Measurements from ENCODE around the gene HCN1. TPM values are rescaled to one million over a fixed set of nuclear protein-coding genes. Genes with fewer than 3 reads are reported as not detected.

HCN1 gene
- total RNA-seq, 2 donors from 2014 or later = 5.9 to 10.8 TPM

DNA sequence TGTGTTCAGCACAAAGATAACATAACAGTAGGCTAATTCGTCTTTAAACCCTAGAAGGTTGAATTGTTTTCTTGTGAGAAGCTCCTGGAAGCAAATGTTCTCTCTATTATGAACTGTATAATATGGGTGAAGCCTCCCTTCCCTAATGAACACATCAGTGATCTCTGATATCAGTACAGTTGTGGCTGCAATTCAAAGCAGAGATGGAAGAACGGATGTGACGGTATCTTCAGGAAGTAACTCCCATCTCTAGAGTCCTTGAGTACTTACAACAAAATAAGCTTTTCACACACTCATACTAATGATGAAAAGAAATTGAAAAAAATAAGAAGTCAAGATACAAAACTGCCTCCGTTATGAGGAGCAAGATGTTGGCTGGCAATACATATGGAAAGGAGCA lies 4.5 kb downstream of the HCN1 start:
- 95 to 100% methylated on average over 1 to 4 of the region's 4 CpGs for WGBS, 2 experiments (ENCODE audit: insufficient coverage in 1 of 2, insufficient read length in 1 of 2)
- TF ChIP-seq, protein P1, sequence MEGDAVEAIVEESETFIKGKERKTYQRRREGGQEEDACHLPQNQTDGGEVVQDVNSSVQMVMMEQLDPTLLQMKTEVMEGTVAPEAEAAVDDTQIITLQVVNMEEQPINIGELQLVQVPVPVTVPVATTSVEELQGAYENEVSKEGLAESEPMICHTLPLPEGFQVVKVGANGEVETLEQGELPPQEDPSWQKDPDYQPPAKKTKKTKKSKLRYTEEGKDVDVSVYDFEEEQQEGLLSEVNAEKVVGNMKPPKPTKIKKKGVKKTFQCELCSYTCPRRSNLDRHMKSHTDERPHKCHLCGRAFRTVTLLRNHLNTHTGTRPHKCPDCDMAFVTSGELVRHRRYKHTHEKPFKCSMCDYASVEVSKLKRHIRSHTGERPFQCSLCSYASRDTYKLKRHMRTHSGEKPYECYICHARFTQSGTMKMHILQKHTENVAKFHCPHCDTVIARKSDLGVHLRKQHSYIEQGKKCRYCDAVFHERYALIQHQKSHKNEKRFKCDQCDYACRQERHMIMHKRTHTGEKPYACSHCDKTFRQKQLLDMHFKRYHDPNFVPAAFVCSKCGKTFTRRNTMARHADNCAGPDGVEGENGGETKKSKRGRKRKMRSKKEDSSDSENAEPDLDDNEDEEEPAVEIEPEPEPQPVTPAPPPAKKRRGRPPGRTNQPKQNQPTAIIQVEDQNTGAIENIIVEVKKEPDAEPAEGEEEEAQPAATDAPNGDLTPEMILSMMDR (conservative IDR thresholded peaks at IDR 0.05) = no peak
- H3K9me3 ChIP-seq (ENCODE audit: control insufficient read depth, low read length) = no peaks in the 10 kb centered on the region
- Mint-ChIP-seq H3K4me1 (peaks cover 12% of the 10 kb centered on the region), H3K27me3 (ENCODE audit: insufficient read depth) (peaks cover 25% of the 10 kb centered on the region), H3K36me3 (ENCODE audit: low read depth) (no peaks in the 10 kb centered on the region), H3K9me3 (no peaks in the 10 kb centered on the region), H3K4me3 (no peak overlapping the region), H3K27ac (no peak overlapping the region)
- no peak for DNase-seq
- no peak overlapping the region for H3K9ac ChIP-seq (ENCODE audit: extremely low read depth, low read length, poor library complexity, severe bottlenecking)
- no peak overlapping the region for H3K4me3 ChIP-seq (ENCODE audit: low read length)
- H3K27ac ChIP-seq (ENCODE audit: low read depth, low read length) = no peak overlapping the region
- H3K36me3 ChIP-seq (ENCODE audit: control insufficient read depth, insufficient read depth, low read length) = no peaks in the 10 kb centered on the region
- H3K4me1 ChIP-seq (ENCODE audit: control insufficient read depth, insufficient read depth, low read length) = no peaks in the 10 kb centered on the region
- peaks cover 36% of the 10 kb centered on the region for H3K27me3 ChIP-seq (ENCODE audit: control insufficient read depth, insufficient read depth, low read length, poor library complexity, severe bottlenecking)

DNA sequence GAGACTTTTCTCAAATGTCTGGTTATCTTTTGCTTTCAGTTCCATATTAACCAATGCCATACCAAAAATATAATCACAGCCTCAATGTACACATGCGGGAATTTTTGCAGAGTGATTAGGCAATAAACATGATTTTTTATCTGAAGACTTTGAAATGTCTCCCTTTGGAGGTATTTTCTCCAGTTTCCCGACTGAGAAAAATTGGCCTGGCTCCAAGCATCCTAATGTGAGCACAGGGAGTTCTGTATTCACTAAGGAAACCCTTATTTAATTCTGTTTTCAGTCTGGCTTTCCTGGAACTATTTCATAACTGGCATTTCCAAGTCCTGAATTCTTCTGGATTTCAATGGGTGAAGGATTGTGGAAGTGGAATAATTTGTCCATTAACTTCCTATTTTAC lies 8.5 kb downstream of the HCN1 start:
- Histone ChIP-seq H3K4me1 (ENCODE audit: control insufficient read depth, insufficient read depth, low read length) (no peaks in the 10 kb centered on the region), H3K36me3 (ENCODE audit: control insufficient read depth, insufficient read depth, low read length) (no peaks in the 10 kb centered on the region), H3K4me3 (ENCODE audit: low read length) (no peak overlapping the region), H3K27ac (ENCODE audit: low read depth, low read length) (no peak overlapping the region), H3K9ac (ENCODE audit: extremely low read depth, low read length, poor library complexity, severe bottlenecking) (no peak overlapping the region), H3K27me3 (ENCODE audit: control insufficient read depth, insufficient read depth, low read length, poor library complexity, severe bottlenecking) (peaks cover 9% of the 10 kb centered on the region), H3K9me3 (ENCODE audit: control insufficient read depth, low read length) (no peaks in the 10 kb centered on the region)
- no peaks in the 10 kb centered on the region for H3K9me3 Mint-ChIP-seq
- H3K4me3 Mint-ChIP-seq = no peak overlapping the region
- H3K4me1 Mint-ChIP-seq = no peaks in the 10 kb centered on the region
- no peak overlapping the region for H3K27ac Mint-ChIP-seq
- WGBS, 2 experiments (ENCODE audit: insufficient coverage in 1 of 2, insufficient read length in 1 of 2) = 89% methylated on average over 2 of the region's 2 CpGs
- no peak for DNase-seq
- no peaks in the 10 kb centered on the region for H3K36me3 Mint-ChIP-seq (ENCODE audit: low read depth)
- TF ChIP-seq, protein P1 (conservative IDR thresholded peaks at IDR 0.05) = no peak
- peaks cover 6% of the 10 kb centered on the region for H3K27me3 Mint-ChIP-seq (ENCODE audit: insufficient read depth)

DNA sequence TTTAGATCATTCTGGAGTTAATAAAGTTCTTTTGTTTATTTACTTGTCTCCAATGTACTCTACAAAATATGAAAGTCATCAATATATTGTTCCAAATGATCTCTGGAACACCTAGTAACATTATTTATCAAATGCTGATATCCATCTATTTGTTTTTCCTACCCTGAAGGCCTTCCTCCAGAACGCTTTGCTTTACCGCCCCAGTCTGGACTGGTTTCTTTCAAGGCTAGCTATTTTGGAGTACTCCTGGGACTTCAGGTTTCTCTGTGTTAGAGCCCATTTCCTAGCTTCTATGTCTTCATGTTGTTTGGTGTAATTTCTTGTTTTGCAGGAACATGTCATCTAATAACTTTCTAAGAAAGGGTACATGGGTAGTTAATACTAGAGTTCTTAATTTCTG lies 9.6 kb downstream of the HCN1 start:
- no peaks in the 10 kb centered on the region for H3K4me1 ChIP-seq (ENCODE audit: control insufficient read depth, insufficient read depth, low read length)

More for the DNA sequence above, 9.6 kb downstream of the HCN1 start:
- Histone ChIP-seq H3K9ac (ENCODE audit: extremely low read depth, low read length, poor library complexity, severe bottlenecking) (no peak overlapping the region), H3K9me3 (ENCODE audit: control insufficient read depth, low read length) (no peaks in the 10 kb centered on the region), H3K36me3 (ENCODE audit: control insufficient read depth, insufficient read depth, low read length) (no peaks in the 10 kb centered on the region), H3K27me3 (ENCODE audit: control insufficient read depth, insufficient read depth, low read length, poor library complexity, severe bottlenecking) (no peaks in the 10 kb centered on the region), H3K27ac (ENCODE audit: low read depth, low read length) (no peak overlapping the region), H3K4me3 (ENCODE audit: low read length) (no peak overlapping the region)
- Mint-ChIP-seq H3K27me3 (ENCODE audit: insufficient read depth) (peaks cover under 1% of the 10 kb centered on the region), H3K4me3 (no peak overlapping the region), H3K4me1 (no peaks in the 10 kb centered on the region), H3K27ac (no peak overlapping the region), H3K9me3 (no peaks in the 10 kb centered on the region), H3K36me3 (ENCODE audit: low read depth) (no peaks in the 10 kb centered on the region)
- TF ChIP-seq, protein P1 (conservative IDR thresholded peaks at IDR 0.05) = no peak
- DNase-seq = no peak
- WGBS, 2 experiments (ENCODE audit: insufficient coverage in 1 of 2, insufficient read length in 1 of 2) = 93 to 97% methylated on average over 2 of the region's 2 CpGs
